Esophagus (tissue), 2 donors: ENCODE data around the gene PCDHGA11. TPM values are rescaled to one million over a fixed set of nuclear protein-coding genes. Genes with fewer than 3 reads are reported as not detected.
"Not testable (repeated sequence)": the region's sequence is repeated elsewhere in the genome, so short reads cannot be mapped to it uniquely, and the experiment has no call there.

Experiments used
- H3K27ac ChIP-seq, 2 donors: one replicate each; pipeline ENCODE4 v1.5.1; 2013; ENCODE audit warnings: low read depth in 2 of 2, mild to moderate bottlenecking in 2 of 2, inconsistent platforms in 1 of 2, low read length in 1 of 2, moderate library complexity in 1 of 2
- H3K27me3 ChIP-seq, 2 donors: one replicate each; pipeline ENCODE4 v1.6.1; 2013; ENCODE audit warnings: low read length in 2 of 2, control low read depth in 1 of 2, mild to moderate bottlenecking in 1 of 2; ENCODE audit not compliant: insufficient read depth in 2 of 2, control insufficient read depth in 1 of 2
- H3K36me3 ChIP-seq, 2 donors: one replicate each; pipeline ENCODE4 v1.6.1; 2013; ENCODE audit warnings: low read length in 1 of 2; ENCODE audit not compliant: control insufficient read depth in 2 of 2, insufficient read depth in 2 of 2
- H3K4me1 ChIP-seq, 2 donors: one replicate each; pipeline ENCODE4 v1.6.1; 2013; ENCODE audit warnings: low read length in 1 of 2; ENCODE audit not compliant: control insufficient read depth in 2 of 2, insufficient read depth in 2 of 2
- H3K4me3 ChIP-seq, 2 donors: one replicate each; pipeline ENCODE4 v1.5.1; 2013; ENCODE audit warnings: low read length in 2 of 2, mild to moderate bottlenecking in 2 of 2, low read depth in 1 of 2, moderate library complexity in 1 of 2
- H3K9me3 ChIP-seq, 2 donors: one replicate each; pipeline ENCODE4 v1.6.1; 2013; ENCODE audit warnings: mild to moderate bottlenecking in 2 of 2, low read depth in 1 of 2, low read length in 1 of 2, moderate library complexity in 1 of 2; ENCODE audit not compliant: control insufficient read depth in 2 of 2, insufficient read depth in 1 of 2
- WGBS, 2 donors: extraction: QIAGEN DNeasy Blood & Tissue Kit; methylation state at CpG; one replicate each; pipeline ENCODE4 v1.1.7; 2013; 5-methylcytosine and 5-hydroxymethylcytosine counted together
- polyA plus RNA-seq, 2 donors: library from polyadenylated mRNA; stranded (reverse); fragments of 200-250 nt; gene quantifications; one replicate each; pipeline ENCODE4 v1.2.3, GENCODE V29; 2013
- donor health status: healthy with polysubstance abuse.
- donor health status: Bipolar disorder and iron deficiency.

Gene PCDHGA11
- polyA plus RNA-seq, 2 donors: 0.44 to 0.75 TPM

GRCh38 chr5:141414548-141415274, 6.1 kb upstream of the PCDHGA11 start:
- not testable (repeated sequence) for H3K4me3 ChIP-seq, H3K4me1 ChIP-seq, H3K27me3 ChIP-seq, H3K36me3 ChIP-seq, H3K27ac ChIP-seq
- peaks cover 47 to 50% of the 10 kb centered on the region in 2 donors for H3K9me3 ChIP-seq
- 30 to 32% methylated on average over 38 to 46 of the region's 46 CpGs for WGBS, 2 donors

GRCh38 chr5:141415275-141415618, 5.6 kb upstream of the PCDHGA11 start:
- H3K4me3 ChIP-seq, H3K27ac ChIP-seq, H3K27me3 ChIP-seq, H3K4me1 ChIP-seq, H3K36me3 ChIP-seq: not testable (repeated sequence)
- whole genome bisulfite sequencing, 2 donors: 28 to 30% methylated on average over 24 of the region's 24 CpGs
- peaks cover 45 to 47% of the 10 kb centered on the region in 2 donors for H3K9me3 ChIP-seq

GRCh38 chr5:141417494-141418172, 3.2 kb upstream of the PCDHGA11 start, which contains the start of gene PCDHGB7:
PCDHGB7 (plus strand) TSS chr5:141417677; CDS start chr5:141417860, 183 bp downstream.
- Histone ChIP-seq H3K9me3 (peaks cover 52 to 57% of the 10 kb centered on the region in 2 donors), H3K27ac (peak within 1 kb of the TSS; percentile 13 to 21), H3K4me3 (peak within 1 kb of the TSS; percentile 35 to 44)
- not testable (repeated sequence) for H3K36me3 ChIP-seq, H3K4me1 ChIP-seq, H3K27me3 ChIP-seq
- 14 to 16% methylated on average over 46 of the region's 47 CpGs for WGBS, 2 donors

GRCh38 chr5:141419074-141419880, 1.6 kb upstream of the PCDHGA11 start:
- no peak overlapping the region for H3K4me3 ChIP-seq
- H3K4me1 ChIP-seq: peaks cover 0 to 5% of the 10 kb centered on the region in 2 donors
- H3K27me3 ChIP-seq: no peaks in the 10 kb centered on the region
- WGBS, 2 donors: 31 to 37% methylated on average over 73 to 74 of the region's 74 CpGs
- H3K9me3 ChIP-seq: peaks cover 53 to 54% of the 10 kb centered on the region in 2 donors
- H3K36me3 ChIP-seq: peaks cover 0 to 2% of the 10 kb centered on the region in 2 donors
- H3K27ac ChIP-seq: no peak overlapping the region

GRCh38 chr5:141421489-141421855, 621 bp downstream of the PCDHGA11 start:
- 11 to 13% methylated on average over 13 of the region's 13 CpGs for WGBS, 2 donors
- peak overlapping the region; percentile 7 to 32 for H3K4me3 ChIP-seq
- peaks cover 0 to 5% of the 10 kb centered on the region in 2 donors for H3K4me1 ChIP-seq
- no peaks in the 10 kb centered on the region for H3K27me3 ChIP-seq
- H3K27ac ChIP-seq: no peak overlapping the region
- H3K9me3 ChIP-seq: peaks cover 50% of the 10 kb centered on the region in 2 donors
- peaks cover 0 to 2% of the 10 kb centered on the region in 2 donors for H3K36me3 ChIP-seq

GRCh38 chr5:141422742-141423291, 2.0 kb downstream of the PCDHGA11 start:
- Histone ChIP-seq H3K27ac (no peak overlapping the region), H3K36me3 (peaks cover 0 to 2% of the 10 kb centered on the region in 2 donors), H3K27me3 (no peaks in the 10 kb centered on the region), H3K9me3 (peaks cover 55 to 60% of the 10 kb centered on the region in 2 donors), H3K4me1 (peaks cover 0 to 5% of the 10 kb centered on the region in 2 donors), H3K4me3 (no peak overlapping the region)
- 23 to 27% methylated on average over 42 of the region's 42 CpGs for WGBS, 2 donors

GRCh38 chr5:141427783-141428426, 7.1 kb downstream of the PCDHGA11 start:
- no peaks in the 10 kb centered on the region for H3K36me3 ChIP-seq
- no peak overlapping the region for H3K4me3 ChIP-seq
- H3K27me3 ChIP-seq: peaks cover 0 to 2% of the 10 kb centered on the region in 2 donors
- no peak overlapping the region for H3K27ac ChIP-seq
- peaks cover 42 to 52% of the 10 kb centered on the region in 2 donors for H3K9me3 ChIP-seq
- H3K4me1 ChIP-seq: no peaks in the 10 kb centered on the region
- 47 to 48% methylated on average over 52 to 53 of the region's 53 CpGs for WGBS, 2 donors

GRCh38 chr5:141430332-141431113, 9.7 kb downstream of the PCDHGA11 start, which contains the start of gene PCDHGA12:
PCDHGA12 (plus strand) TSS chr5:141430507; CDS start chr5:141430760, 253 bp downstream.
- H3K4me3 ChIP-seq: peak within 1 kb of the TSS in 1 of 2 donors; percentile 9
- no peaks in the 10 kb centered on the region for H3K4me1 ChIP-seq
- 14 to 18% methylated on average over 33 of the region's 33 CpGs for WGBS, 2 donors
- peaks cover 38 to 47% of the 10 kb centered on the region in 2 donors for H3K9me3 ChIP-seq
- H3K27ac ChIP-seq: no peak within 1 kb of the TSS
- H3K36me3 ChIP-seq: no peaks in the 10 kb centered on the region
- peaks cover 0 to 2% of the 10 kb centered on the region in 2 donors for H3K27me3 ChIP-seq
